NCI-H187 (cell line): ENCODE measurements around the gene TWIST2.

Source experiments
- DNase-seq, 2 experiments: peaks; one replicate each; lab custom pipeline; 2025; lab: John Stamatoyannopoulos, UW

The TWIST2 gene

DNA sequence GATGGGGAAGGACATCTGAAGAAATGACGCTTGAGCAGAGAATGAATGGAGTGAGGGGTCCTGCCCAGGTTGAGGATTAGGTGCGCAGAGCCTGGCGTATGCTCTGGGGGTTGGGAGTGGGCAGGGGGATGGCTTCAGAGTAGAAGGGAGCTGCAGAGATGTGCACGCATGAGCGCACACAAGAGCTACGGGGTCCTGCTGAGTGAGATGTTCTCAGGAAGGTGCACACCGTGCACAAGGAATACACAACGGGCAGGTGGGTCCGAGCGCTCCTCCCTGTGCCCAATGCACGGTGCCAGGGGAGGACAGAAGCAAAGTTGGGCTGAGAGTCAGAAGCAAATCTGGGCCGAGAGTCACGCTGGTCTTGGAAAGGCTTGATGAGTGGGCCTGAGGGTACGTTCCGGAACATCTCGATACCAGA, 25.5 kb downstream of the TWIST2 start:
- DNase-seq: no peak

GRCh38 chr2:238873841-238874240, 26.0 kb downstream of the TWIST2 start:
- no peak for DNase-seq

DNA sequence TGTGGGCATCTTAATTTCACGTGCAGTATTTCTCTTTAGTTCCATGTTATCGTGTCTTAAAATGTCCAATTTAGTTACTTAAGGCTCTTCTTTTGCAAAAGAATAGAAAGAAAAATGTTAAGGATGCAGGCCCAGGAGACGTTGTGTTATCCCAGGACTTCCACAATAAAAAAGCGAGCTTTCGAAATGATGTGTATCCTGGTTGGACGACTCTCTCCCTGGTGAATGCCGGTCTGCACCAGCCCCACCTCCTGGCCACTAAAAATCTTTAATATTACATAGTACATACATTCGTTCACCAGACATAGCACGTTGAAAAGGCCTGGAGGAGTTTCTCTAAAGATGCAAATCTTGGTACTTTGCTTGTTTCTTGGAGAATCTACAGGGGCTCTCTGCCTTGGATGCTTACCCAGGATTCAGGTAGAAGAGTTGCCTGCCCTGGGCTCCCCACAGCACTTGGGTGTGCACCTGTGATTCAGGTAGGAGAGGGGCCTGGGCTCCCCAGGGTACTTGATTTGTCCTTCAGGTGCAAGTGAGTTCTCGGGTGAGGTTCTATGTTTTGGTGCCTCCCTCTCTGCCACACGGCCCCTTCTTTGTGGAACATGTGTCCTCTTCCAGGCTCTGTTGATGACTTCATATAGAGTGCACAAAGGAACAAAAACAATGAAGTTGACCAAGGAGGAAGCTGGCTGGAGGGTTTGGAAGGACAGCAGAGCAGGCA, 26.6 kb downstream of the TWIST2 start:
- no peak for DNase-seq

DNA sequence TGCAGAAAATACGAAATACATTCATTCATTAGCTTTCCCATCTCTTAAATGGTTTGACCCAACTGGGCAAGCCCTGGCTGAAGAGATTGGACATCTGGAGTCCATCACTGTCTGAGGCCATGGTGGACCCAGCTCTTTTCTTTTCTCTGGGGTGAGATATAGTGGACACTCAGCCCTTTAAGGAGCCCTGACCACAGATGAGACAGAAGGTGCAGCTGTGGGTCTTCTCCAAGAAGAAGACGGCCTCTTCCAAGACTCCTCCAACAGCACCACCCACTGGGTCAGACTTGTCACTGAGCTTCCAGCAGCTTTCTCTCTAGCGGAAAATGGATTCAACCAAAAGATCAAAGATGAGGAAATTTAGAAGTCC, 27.2 kb downstream of the TWIST2 start:
- no peak for DNase-seq

- DNase-seq: no peak
These were observed 27.8 kb downstream of the TWIST2 start for GRCh38 chr2:238875471-238876231.

- no peak for DNase-seq
These were observed 28.3 kb downstream of the TWIST2 start for GRCh38 chr2:238876232-238876630.

GRCh38 chr2:238878051-238878735, 30.3 kb downstream of the TWIST2 start:
- no peak for DNase-seq

GRCh38 chr2:238879043-238879442, 31.2 kb downstream of the TWIST2 start:
- DNase-seq: no peak

GRCh38 chr2:238879621-238880377, 31.9 kb downstream of the TWIST2 start:
- DNase-seq: no peak

GRCh38 chr2:238881353-238882081, 33.6 kb downstream of the TWIST2 start:
- DNase-seq: no peak

GRCh38 chr2:238882082-238882755, 34.3 kb downstream of the TWIST2 start:
- no peak for DNase-seq

- DNase-seq: no peak
These were observed 35.6 kb downstream of the TWIST2 start for GRCh38 chr2:238883421-238883901.

DNA sequence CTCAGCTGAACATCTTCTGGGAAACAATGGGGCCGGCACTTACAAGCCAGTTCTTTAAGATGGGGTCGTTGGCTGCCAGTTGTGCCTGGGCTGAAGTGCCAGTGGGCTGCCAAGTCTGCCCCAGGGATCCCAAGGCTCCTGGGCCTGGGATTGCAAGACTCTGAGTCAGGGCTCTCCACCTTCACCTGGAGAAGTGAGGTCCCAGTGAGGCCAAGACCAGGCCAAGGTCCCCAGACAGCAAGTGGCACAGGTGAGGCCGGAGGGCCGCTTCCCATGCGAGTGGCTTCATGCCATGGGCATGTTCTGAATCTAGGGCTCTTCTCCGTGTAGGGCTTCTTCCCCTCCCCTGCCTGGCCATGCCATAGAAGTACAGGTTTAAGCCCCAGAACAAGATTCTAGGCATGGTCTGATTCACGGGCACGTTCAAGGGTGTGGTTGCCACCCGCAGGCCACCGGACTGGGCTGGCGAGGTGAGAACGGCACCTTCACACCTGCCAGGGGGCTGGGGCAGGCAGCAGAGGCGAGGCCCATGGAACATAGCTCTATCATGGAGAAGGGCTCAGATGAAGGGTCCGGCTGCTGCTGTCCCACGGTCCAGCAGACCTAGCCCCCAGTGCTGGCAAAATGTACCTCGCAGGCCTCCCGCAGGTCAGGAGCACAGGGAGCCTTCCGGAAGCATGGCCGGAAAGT, 36.4 kb downstream of the TWIST2 start:
- no peak for DNase-seq

- DNase-seq: no peak
These were observed 37.0 kb downstream of the TWIST2 start for GRCh38 chr2:238884812-238885408.

DNA sequence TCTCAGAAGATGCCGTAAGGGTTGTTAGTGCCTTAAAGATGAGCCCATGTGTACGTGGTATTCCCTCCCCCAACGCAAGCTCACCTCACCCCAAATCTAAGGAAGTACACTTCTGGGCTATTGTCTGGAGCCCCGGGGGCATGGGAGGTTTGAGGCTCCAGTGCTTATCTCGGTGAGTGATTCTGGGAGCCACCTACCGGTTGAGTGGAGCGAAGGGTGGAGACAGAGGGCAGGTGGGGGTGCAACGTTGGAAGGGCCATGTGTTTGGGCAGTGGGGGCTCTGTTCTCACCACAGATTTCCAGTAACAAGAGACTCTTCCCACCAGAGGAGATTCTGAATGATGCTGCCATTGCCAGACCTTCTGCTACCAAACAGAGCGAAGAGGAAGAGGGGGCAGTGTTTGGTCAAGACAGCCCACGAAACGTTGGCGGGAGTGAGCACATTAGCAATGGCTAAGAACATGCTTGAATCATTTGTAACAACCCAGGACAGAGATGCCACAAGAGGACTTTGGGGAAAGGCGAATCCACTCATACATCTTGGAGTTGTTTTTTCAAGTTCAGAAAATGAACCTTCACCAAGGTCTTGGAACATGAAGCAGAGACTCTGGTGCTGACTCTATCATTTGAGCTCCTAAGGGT, 38.7 kb downstream of the TWIST2 start:
- DNase-seq: no peak

- no peak for DNase-seq
These were observed 39.7 kb downstream of the TWIST2 start for GRCh38 chr2:238887616-238888015.

- DNase-seq: no peak
These were observed 40.9 kb downstream of the TWIST2 start for GRCh38 chr2:238888781-238889180.

GRCh38 chr2:238890131-238890530, 42.2 kb downstream of the TWIST2 start:
- no peak for DNase-seq
